NCI-H1105 treated with DMSO at 0.1 percent for 48 hours (cell line): Measurements from ENCODE around the gene TEX13D.
"Not testable (repeated sequence)": the region's sequence is repeated elsewhere in the genome, so short reads cannot be mapped to it uniquely, and the experiment has no call there.

Experiments used
- DNase-seq: peaks from one replicate; lab custom pipeline; 2025; lab: John Stamatoyannopoulos, UW

Gene TEX13D

GRCh38 chrX:124332481-124333424 is at the start of gene TEX13D:
TSS of gene TEX13D (plus strand) at chrX:124332660. CDS start at chrX:124332918, 258 bp downstream.
- DNase-seq = no peak

- peak; percentile 64 for DNase-seq
These were observed 43.0 kb upstream of the TEX13D start for GRCh38 chrX:124289443-124289842.

- DNase-seq = no peak
These were observed 38.6 kb upstream of the TEX13D start for GRCh38 chrX:124293810-124294209.

- DNase-seq = not testable (repeated sequence)
These were observed 33.1 kb upstream of the TEX13D start for GRCh38 chrX:124299323-124299722.

- no peak for DNase-seq
These were observed 32.1 kb upstream of the TEX13D start for GRCh38 chrX:124300405-124300804.

GRCh38 chrX:124307253-124307907 is 25.1 kb upstream of the TEX13D start:
- DNase-seq = no peak

GRCh38 chrX:124325732-124326131 is 6.7 kb upstream of the TEX13D start:
- no peak for DNase-seq

GRCh38 chrX:124328765-124329164 is 3.7 kb upstream of the TEX13D start:
- no peak for DNase-seq

GRCh38 chrX:124333862-124334261 is 1.4 kb downstream of the TEX13D start:
- DNase-seq = no peak

- not testable (repeated sequence) for DNase-seq
These were observed 2.1 kb downstream of the TEX13D start for GRCh38 chrX:124334555-124334954.

GRCh38 chrX:124335598-124335997 is 3.1 kb downstream of the TEX13D start:
- DNase-seq = no peak

- no peak for DNase-seq
These were observed 5.5 kb downstream of the TEX13D start for GRCh38 chrX:124337916-124338315.

- DNase-seq = no peak
These were observed 6.5 kb downstream of the TEX13D start for GRCh38 chrX:124338733-124339514.

- no peak for DNase-seq
These were observed 9.1 kb downstream of the TEX13D start for GRCh38 chrX:124341396-124342132.

- DNase-seq = no peak
These were observed 9.9 kb downstream of the TEX13D start for GRCh38 chrX:124342174-124342867.

- no peak for DNase-seq
These were observed 10.6 kb downstream of the TEX13D start for GRCh38 chrX:124343016-124343415.

GRCh38 chrX:124344246-124344645 is 11.8 kb downstream of the TEX13D start:
- DNase-seq = no peak

- no peak for DNase-seq
These were observed 13.8 kb downstream of the TEX13D start, which contains the start of gene SH2D1A for GRCh38 chrX:124346117-124346876. TSS of gene SH2D1A (plus strand) at chrX:124346563. CDS start at chrX:124346643, 80 bp downstream.

- no peak for DNase-seq
These were observed 14.4 kb downstream of the TEX13D start for GRCh38 chrX:124346877-124347241.

GRCh38 chrX:124347242-124347641 is 14.8 kb downstream of the TEX13D start:
- no peak for DNase-seq
